Stimulated activated CD8-positive, alpha-beta memory T cell treated with anti-CD3 and anti-CD28 coated beads, Interleukin-12 subunit alpha, Interleukin-12 subunit beta, amount 100 ng/mL, for 24 hours (primary cell): ENCODE data around the gene GPX7.

Experiments used
- DNase-seq: peaks from one replicate; pipeline ENCODE4 v3.0.0-alpha.2; 2020; ENCODE audit errors: extremely low read depth

Gene GPX7

GRCh38 chr1:52629325-52629643 lies 27.1 kb downstream of the GPX7 start:
- DNase-seq: no peak

- DNase-seq: no peak
Observed at GRCh38 chr1:52629667-52630066, 27.5 kb downstream of the GPX7 start.

- DNase-seq: no peak
Observed at GRCh38 chr1:52631759-52632331, 29.7 kb downstream of the GPX7 start.

GRCh38 chr1:52632732-52633290 lies 30.6 kb downstream of the GPX7 start, which contains the start of gene SHISAL2A:
TSS of gene SHISAL2A (plus strand) at chr1:52633168. CDS start at chr1:52633494, 326 bp downstream.
- no peak for DNase-seq

- DNase-seq: no peak
Observed at GRCh38 chr1:52633291-52633754, 31.2 kb downstream of the GPX7 start.

- DNase-seq: no peak
Observed at GRCh38 chr1:52634111-52634510, 31.9 kb downstream of the GPX7 start.

- no peak for DNase-seq
Observed at GRCh38 chr1:52635321-52636089, 33.3 kb downstream of the GPX7 start.

- DNase-seq: no peak
Observed at GRCh38 chr1:52636721-52637695, 34.8 kb downstream of the GPX7 start.

GRCh38 chr1:52637946-52638345 lies 35.8 kb downstream of the GPX7 start:
- DNase-seq: no peak

GRCh38 chr1:52640697-52641096 lies 38.5 kb downstream of the GPX7 start:
- no peak for DNase-seq

GRCh38 chr1:52641307-52641706 lies 39.1 kb downstream of the GPX7 start:
- no peak for DNase-seq

- DNase-seq: no peak
Observed at GRCh38 chr1:52645261-52645660, 43.1 kb downstream of the GPX7 start.

- no peak for DNase-seq
Observed at GRCh38 chr1:52651904-52652303, 49.7 kb downstream of the GPX7 start.

- DNase-seq: no peak
Observed at GRCh38 chr1:52653207-52653849, 51.2 kb downstream of the GPX7 start.

- DNase-seq: no peak
Observed at GRCh38 chr1:52654063-52654462, 51.9 kb downstream of the GPX7 start.

GRCh38 chr1:52657702-52658101 lies 55.5 kb downstream of the GPX7 start:
- DNase-seq: no peak
